Nucleus accumbens (tissue), 56 donors: Measurements from ENCODE around the gene FOSL1.
A peak's percentile ranks its signal among the peaks of the same experiment; 100 is the strongest.

ENCODE experiments used
- DNase-seq, 56 donors: peaks; one replicate each; lab custom pipeline; 2025; lab: John Stamatoyannopoulos, UW

Gene FOSL1

GRCh38 chr11:65883786-65884715 lies 16.1 kb downstream of the FOSL1 start:
- no peak for DNase-seq

GRCh38 chr11:65883058-65883761 lies 17.0 kb downstream of the FOSL1 start:
- no peak for DNase-seq

- no peak for DNase-seq
Observed at GRCh38 chr11:65882120-65883057, 17.8 kb downstream of the FOSL1 start.

- DNase-seq: no peak
Observed at GRCh38 chr11:65880844-65881421, 19.3 kb downstream of the FOSL1 start.

GRCh38 chr11:65880027-65880426 lies 20.2 kb downstream of the FOSL1 start:
- DNase-seq: no peak

GRCh38 chr11:65879617-65880016 lies 20.6 kb downstream of the FOSL1 start, which contains the start of gene CTSW:
TSS of gene CTSW (plus strand) at chr11:65879837. CDS start at chr11:65879855, 18 bp downstream.
- DNase-seq: no peak

GRCh38 chr11:65873318-65874156 lies 26.7 kb downstream of the FOSL1 start:
- DNase-seq: peak; percentile 46 to 96 (median 86)

- peak in 7 of 56 donors; percentile 21 to 51 (median 23) for DNase-seq
Observed at GRCh38 chr11:65872586-65873317, 27.4 kb downstream of the FOSL1 start, which contains the start of gene EFEMP2. TSS of gene EFEMP2 (minus strand) at chr11:65872800. CDS start at chr11:65872354, 446 bp downstream.

GRCh38 chr11:65871811-65872548 lies 28.2 kb downstream of the FOSL1 start:
- DNase-seq: peak in 1 of 56 donors; percentile 31

GRCh38 chr11:65870706-65871681 lies 29.2 kb downstream of the FOSL1 start:
- no peak for DNase-seq

- DNase-seq: no peak
Observed at GRCh38 chr11:65870307-65870658, 29.9 kb downstream of the FOSL1 start.

GRCh38 chr11:65869643-65870306 lies 30.4 kb downstream of the FOSL1 start:
- DNase-seq: no peak

- no peak for DNase-seq
Observed at GRCh38 chr11:65868907-65869306, 31.3 kb downstream of the FOSL1 start.

GRCh38 chr11:65868076-65868667 lies 32.0 kb downstream of the FOSL1 start:
- DNase-seq: peak in 10 of 56 donors; percentile 14 to 56 (median 25)
